Nephron (organoid): ENCODE measurements around the gene NDUFAF8.
"Not testable (repeated sequence)": the region's sequence is repeated elsewhere in the genome, so short reads cannot be mapped to it uniquely, and the experiment has no call there.

Source experiments
- H3K27ac Mint-ChIP-seq, 3 experiments: 2 replicates each; pipeline ENCODE4 v1.8.0; 2020; ENCODE audit warnings: mixed read lengths in 3 of 3, mild to moderate bottlenecking in 2 of 3, moderate library complexity in 1 of 3
- H3K27me3 Mint-ChIP-seq: 2 replicates; pipeline ENCODE4 v1.8.0; 2021; ENCODE audit warnings: low read depth, mild to moderate bottlenecking, moderate library complexity, mixed read lengths
- H3K36me3 Mint-ChIP-seq: 2 replicates; pipeline ENCODE4 v1.8.0; 2020; ENCODE audit warnings: low read depth, mixed read lengths
- H3K4me1 Mint-ChIP-seq: 2 replicates; pipeline ENCODE4 v1.8.0; 2020; ENCODE audit warnings: mixed read lengths
- H3K4me3 Mint-ChIP-seq, 3 experiments: 2 replicates each; pipeline ENCODE4 v1.8.0; 2020; ENCODE audit warnings: mild to moderate bottlenecking in 3 of 3, mixed read lengths in 3 of 3, moderate library complexity in 2 of 3
- H3K9me3 Mint-ChIP-seq: 2 replicates; pipeline ENCODE4 v1.8.0; 2020; ENCODE audit warnings: mixed read lengths
- CTCF ChIP-seq, 3 experiments: fragments of 200-600 bp; sonication (generic); IDR thresholded peaks; one replicate each; pipeline ENCODE4 v1.5.0; 2021; ENCODE audit warnings: antibody characterized with exemption in 3 of 3; ENCODE audit not compliant: unreplicated experiment in 3 of 3

Gene NDUFAF8

GRCh38 chr17:81223762-81224130 lies 15.4 kb upstream of the NDUFAF8 start:
- no peak for TF ChIP-seq CTCF (IDR thresholded peaks at IDR 0.05; ENCODE audit: unreplicated experiment in 3 of 3)
- H3K4me1 Mint-ChIP-seq = peaks cover 14% of the 10 kb centered on the region
- H3K36me3 Mint-ChIP-seq = peaks cover 12% of the 10 kb centered on the region
- H3K4me3 Mint-ChIP-seq = peak overlapping the region; percentile 79 to 92 (median 84)
- H3K27me3 Mint-ChIP-seq = no peaks in the 10 kb centered on the region
- no peaks in the 10 kb centered on the region for H3K9me3 Mint-ChIP-seq
- H3K27ac Mint-ChIP-seq = peak overlapping the region in 2 of 3 experiments; percentile 11 to 25

- H3K4me3 Mint-ChIP-seq, H3K4me1 Mint-ChIP-seq, H3K27ac Mint-ChIP-seq, H3K9me3 Mint-ChIP-seq, H3K27me3 Mint-ChIP-seq: not testable (repeated sequence)
- peaks cover 22% of the 10 kb centered on the region for H3K36me3 Mint-ChIP-seq
Measured at GRCh38 chr17:81227630-81228029, 11.5 kb upstream of the NDUFAF8 start.

- Mint-ChIP-seq H3K4me3 (no peak overlapping the region), H3K27me3 (no peaks in the 10 kb centered on the region), H3K4me1 (peaks cover 5% of the 10 kb centered on the region), H3K36me3 (peaks cover 22% of the 10 kb centered on the region), H3K9me3 (no peaks in the 10 kb centered on the region), H3K27ac (no peak overlapping the region)
- no peak for TF ChIP-seq CTCF (IDR thresholded peaks at IDR 0.05; ENCODE audit: unreplicated experiment in 3 of 3)
Measured at GRCh38 chr17:81228420-81228819, 10.7 kb upstream of the NDUFAF8 start.

GRCh38 chr17:81228834-81229665 lies 10.1 kb upstream of the NDUFAF8 start:
- Mint-ChIP-seq H3K27ac (no peak overlapping the region), H3K4me1 (no peaks in the 10 kb centered on the region), H3K36me3 (peaks cover 22% of the 10 kb centered on the region), H3K4me3 (no peak overlapping the region), H3K9me3 (no peaks in the 10 kb centered on the region), H3K27me3 (no peaks in the 10 kb centered on the region)
- no peak for TF ChIP-seq CTCF (IDR thresholded peaks at IDR 0.05; ENCODE audit: unreplicated experiment in 3 of 3)

- H3K27me3 Mint-ChIP-seq = no peaks in the 10 kb centered on the region
- no peak for TF ChIP-seq CTCF (IDR thresholded peaks at IDR 0.05; ENCODE audit: unreplicated experiment in 3 of 3)
- H3K36me3 Mint-ChIP-seq = peaks cover 22% of the 10 kb centered on the region
- H3K4me1 Mint-ChIP-seq = no peaks in the 10 kb centered on the region
- no peak overlapping the region for H3K4me3 Mint-ChIP-seq
- no peak overlapping the region for H3K27ac Mint-ChIP-seq
- H3K9me3 Mint-ChIP-seq = no peaks in the 10 kb centered on the region
Measured at GRCh38 chr17:81229666-81229920, 9.5 kb upstream of the NDUFAF8 start.

GRCh38 chr17:81230043-81230820 lies 8.9 kb upstream of the NDUFAF8 start:
- Mint-ChIP-seq H3K36me3 (peaks cover 28% of the 10 kb centered on the region), H3K4me3 (no peak overlapping the region), H3K27ac (no peak overlapping the region), H3K9me3 (no peaks in the 10 kb centered on the region), H3K27me3 (no peaks in the 10 kb centered on the region), H3K4me1 (no peaks in the 10 kb centered on the region)
- peak in 1 of 3 experiments; percentile 15 for TF ChIP-seq CTCF (IDR thresholded peaks at IDR 0.05; ENCODE audit: unreplicated experiment in 3 of 3)
